A673 (cell line): ENCODE data around the gene TAP1. TPM values are rescaled to one million over a fixed set of nuclear protein-coding genes. Genes with fewer than 3 reads are reported as not detected.

Source experiments
- BruUV-seq: library from RNA; stranded (reverse); fragments of 400-500 nt; replicated peaks from 2 replicates; lab custom pipeline; 2021; lab: Mats Ljungman, UMichigan
- CTCF ChIA-PET: fragments of 300-600 bp; sonication (Branson Sonifier 250); formaldehyde crosslinking; loops from one replicate; lab custom pipeline; 2022; ENCODE audit warnings: antibody characterized with exemption; lab: Charles Lee
- POLR2A ChIA-PET: fragments of 300-600 bp; sonication (Branson Sonifier 250); formaldehyde crosslinking; loops from one replicate; lab custom pipeline; 2022; ENCODE audit warnings: antibody characterized with exemption; ENCODE audit not compliant: low non-redundant PET; lab: Charles Lee
- DNase-seq: peaks from one replicate; pipeline ENCODE4 v3.0.0-alpha.2; 2015; ENCODE audit warnings: low spot score
- H3K27ac ChIP-seq: fragments of 200-600 bp; sonication (generic); 2 replicates; pipeline ENCODE4 v1.5.1; 2016; ENCODE audit warnings: mixed run types, low read depth, mild to moderate bottlenecking, mixed read lengths, antibody characterized with exemption, low read length; ENCODE audit not compliant: poor library complexity, severe bottlenecking
- H3K27me3 ChIP-seq: fragments of 200-600 bp; sonication (generic); replicated peaks from 2 replicates; pipeline ENCODE4 v1.6.1; 2017; ENCODE audit warnings: mixed run types, low read depth, mild to moderate bottlenecking, mixed read lengths, antibody characterized with exemption, low read length; ENCODE audit not compliant: insufficient read depth, poor library complexity
- H3K36me3 ChIP-seq: fragments of 200-600 bp; sonication (generic); 2 replicates; pipeline ENCODE4 v1.6.1; 2016; ENCODE audit warnings: mixed run types, mild to moderate bottlenecking, mixed read lengths, antibody characterized with exemption, low read length; ENCODE audit not compliant: insufficient read depth, poor library complexity, severe bottlenecking
- H3K4me1 ChIP-seq: fragments of 200-600 bp; sonication (generic); 2 replicates; pipeline ENCODE4 v1.6.1; 2017; ENCODE audit warnings: mixed run types, mild to moderate bottlenecking, mixed read lengths, antibody characterized with exemption, low read length; ENCODE audit not compliant: insufficient read depth, poor library complexity, severe bottlenecking
- H3K4me3 ChIP-seq: fragments of 200-600 bp; sonication (generic); 2 replicates; pipeline ENCODE4 v1.5.1; 2016; ENCODE audit warnings: low read depth, mixed run types, mild to moderate bottlenecking, mixed read lengths, low read length; ENCODE audit not compliant: poor library complexity, severe bottlenecking
- H3K9me3 ChIP-seq: fragments of 200-600 bp; sonication (generic); 2 replicates; pipeline ENCODE4 v1.6.1; 2016; ENCODE audit warnings: mixed run types, low read depth, mild to moderate bottlenecking, mixed read lengths, antibody characterized with exemption, low read length; ENCODE audit not compliant: poor library complexity, severe bottlenecking
- CTCF ChIP-seq: fragments of 300-800, 200-600 bp; sonication (generic); conservative IDR thresholded peaks from 2 replicates; pipeline ENCODE4 v1.5.1; 2017; ENCODE audit warnings: low read depth, mild to moderate bottlenecking, antibody characterized with exemption, low read length, moderate library complexity, mixed read lengths
- EZH2 ChIP-seq: fragments of 200-600 bp; sonication (generic); IDR thresholded peaks from 2 replicates; pipeline ENCODE4 v1.6.1; 2017; ENCODE audit warnings: borderline replicate concordance, low read depth, mild to moderate bottlenecking, mixed read lengths, antibody characterized with exemption, low read length; ENCODE audit not compliant: poor library complexity, severe bottlenecking
- intact Hi-C: fragments of 100-400 bp; cut with micrococcal nuclease; formaldehyde crosslinking; loops from one replicate; pipeline ENCODE4 v1.10.0; 2022; ENCODE audit not compliant: unreplicated experiment
- total RNA-seq: library from RNA; stranded (reverse); gene quantifications from 2 replicates; pipeline ENCODE4 v1.2.3, GENCODE V29; 2021

Gene TAP1
- total RNA-seq, 1 experiment from 2014 or later = 12.3 TPM

GRCh38 chr6:32867554-32868256, 14.2 kb upstream of the TAP1 start:
- H3K9me3 ChIP-seq = no peaks in the 10 kb centered on the region
- no TSS peak for BruUV-seq
- intact Hi-C loops = loop anchor here (1.0 to 10.0 kb wide), 3 partner anchors 29 to 453 kb away; partner anchors contain the start of gene TAP2
- no peak overlapping the region for H3K27ac ChIP-seq
- H3K4me3 ChIP-seq = no peak overlapping the region
- no peaks in the 10 kb centered on the region for H3K4me1 ChIP-seq
- no peak for TF ChIP-seq EZH2
- no peak for TF ChIP-seq CTCF
- ChIA-PET CTCF (interaction anchor here (0.6 to 3.4 kb wide), 11 partner anchors 9 to 453 kb away, joined by 3 to 48 read pairs (median 7); partner anchors contain the start of genes PSMB9 and TAP2), POLR2A (interaction anchor here (1.0 kb wide), 1 partner anchor 110 kb away, joined by 4 read pairs; no protein-coding TSS in a partner anchor)
- no peak for DNase-seq
- H3K36me3 ChIP-seq = no peaks in the 10 kb centered on the region
- peaks cover 50% of the 10 kb centered on the region for H3K27me3 ChIP-seq

- POLR2A ChIA-PET = no interaction called here
- no peak for DNase-seq
- Histone ChIP-seq H3K27ac (no peak overlapping the region), H3K4me1 (no peaks in the 10 kb centered on the region), H3K9me3 (no peaks in the 10 kb centered on the region), H3K27me3 (peaks cover 50% of the 10 kb centered on the region), H3K36me3 (no peaks in the 10 kb centered on the region), H3K4me3 (no peak overlapping the region)
- CTCF ChIA-PET = interaction anchor here (0.7 to 3.4 kb wide), 5 partner anchors 8 to 452 kb away, joined by 4 to 48 read pairs (median 7); partner anchors contain the start of gene TAP2
- intact Hi-C loops = loop anchor here (5.0 to 10.0 kb wide), 2 partner anchors 40 to 452 kb away; no protein-coding TSS in a partner anchor
- TF ChIP-seq EZH2 = no peak
- TF ChIP-seq CTCF = no peak
- no TSS peak for BruUV-seq
These were observed 13.5 kb upstream of the TAP1 start for GRCh38 chr6:32867022-32867477.

- peaks cover 42% of the 10 kb centered on the region for H3K27me3 ChIP-seq
- TF ChIP-seq CTCF = no peak
- TF ChIP-seq EZH2 = no peak
- H3K9me3 ChIP-seq = no peaks in the 10 kb centered on the region
- POLR2A ChIA-PET = no interaction called here
- no peak for DNase-seq
- CTCF ChIA-PET = no interaction called here
- no peak overlapping the region for H3K27ac ChIP-seq
- no peaks in the 10 kb centered on the region for H3K36me3 ChIP-seq
- H3K4me1 ChIP-seq = no peaks in the 10 kb centered on the region
- no peak overlapping the region for H3K4me3 ChIP-seq
- no TSS peak for BruUV-seq
- intact Hi-C loops = loop anchor here (5.0 to 10.0 kb wide), 2 partner anchors 39 to 451 kb away; no protein-coding TSS in a partner anchor
These were observed 12.4 kb upstream of the TAP1 start for GRCh38 chr6:32865724-32866443.
